GM21723 (cell line): ENCODE results near the gene ACTL7A.
"Not testable (repeated sequence)": the region's sequence is repeated elsewhere in the genome, so short reads cannot be mapped to it uniquely, and the experiment has no call there.

Experiments used
- ATAC-seq: cut with Tn5 transposase; IDR thresholded peaks from one replicate; pipeline ENCODE4 v1.9.1; 2021; ENCODE audit warnings: mild to moderate bottlenecking, moderate library complexity; ENCODE audit not compliant: unreplicated experiment

Gene ACTL7A

DNA sequence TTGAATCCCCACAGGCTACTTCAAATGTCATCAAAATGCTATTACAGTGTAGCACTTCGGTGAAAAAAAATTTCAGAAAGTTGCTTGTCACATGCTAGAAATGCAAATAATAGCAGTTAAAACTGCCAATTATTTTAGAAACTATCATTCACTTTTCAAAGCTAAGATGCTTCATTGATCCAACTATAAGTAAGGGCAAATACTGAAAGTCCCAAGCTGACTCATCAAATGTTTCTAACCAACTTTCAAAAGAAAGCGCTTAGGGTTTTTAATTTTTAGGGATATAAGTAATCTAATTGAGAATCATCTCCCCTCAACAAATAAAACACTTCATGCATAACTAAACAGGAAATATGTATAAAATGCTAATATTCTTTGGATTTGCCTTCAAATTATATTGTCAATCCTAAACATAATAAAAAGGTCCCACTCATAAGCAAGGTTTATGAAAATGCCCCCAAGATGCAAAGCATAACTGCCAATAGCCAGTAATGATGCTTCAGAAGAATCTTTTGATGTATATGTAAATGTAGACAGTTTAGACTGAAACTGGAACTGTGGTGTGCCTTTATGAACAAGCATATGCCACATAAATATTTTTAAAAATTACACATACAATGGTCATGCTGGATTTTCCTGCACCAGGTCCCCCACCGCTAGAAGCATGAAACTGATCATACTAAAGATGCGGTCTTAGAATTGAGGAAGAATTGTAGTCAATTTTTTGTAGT lies 12.2 kb downstream of the ACTL7A start:
- ATAC-seq: no peak

DNA sequence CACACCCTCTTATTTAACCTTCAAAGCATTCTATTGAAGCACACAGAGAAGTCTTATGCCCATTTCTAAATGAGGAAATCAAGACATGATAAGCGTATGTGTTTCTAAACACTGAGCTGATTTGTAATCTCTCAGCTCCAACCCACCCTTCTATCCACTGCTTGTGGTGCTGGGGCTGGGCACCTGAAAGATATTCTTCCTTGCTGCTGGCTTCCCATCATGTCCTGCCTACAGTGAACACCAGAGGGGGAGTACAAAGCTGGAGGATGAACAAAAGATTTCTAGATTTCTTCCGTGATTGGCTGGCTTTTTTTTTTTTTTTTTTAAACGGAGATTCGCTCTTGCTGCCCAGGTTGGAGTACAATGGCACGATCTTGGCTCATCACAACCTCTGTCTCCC lies 14.4 kb downstream of the ACTL7A start:
- no peak for ATAC-seq

DNA sequence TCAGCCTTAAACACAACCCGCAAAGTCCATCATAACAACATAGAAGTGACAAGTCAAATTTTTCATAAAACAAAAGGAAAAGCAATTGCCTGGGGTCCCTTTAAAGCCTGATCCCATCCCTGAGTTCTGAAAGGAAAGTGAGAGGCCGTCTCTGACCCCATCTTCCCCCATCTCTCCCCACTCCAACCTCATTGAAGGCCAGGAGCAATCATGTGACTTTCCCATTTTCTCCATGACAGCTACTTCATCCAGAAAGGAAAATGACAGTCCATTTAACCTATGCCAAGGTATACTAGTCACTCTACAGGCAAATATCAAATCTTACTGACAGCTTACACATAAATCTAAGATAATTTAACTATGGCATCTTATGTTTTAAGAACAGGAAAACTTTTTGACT lies 15.5 kb downstream of the ACTL7A start:
- ATAC-seq: no peak

DNA sequence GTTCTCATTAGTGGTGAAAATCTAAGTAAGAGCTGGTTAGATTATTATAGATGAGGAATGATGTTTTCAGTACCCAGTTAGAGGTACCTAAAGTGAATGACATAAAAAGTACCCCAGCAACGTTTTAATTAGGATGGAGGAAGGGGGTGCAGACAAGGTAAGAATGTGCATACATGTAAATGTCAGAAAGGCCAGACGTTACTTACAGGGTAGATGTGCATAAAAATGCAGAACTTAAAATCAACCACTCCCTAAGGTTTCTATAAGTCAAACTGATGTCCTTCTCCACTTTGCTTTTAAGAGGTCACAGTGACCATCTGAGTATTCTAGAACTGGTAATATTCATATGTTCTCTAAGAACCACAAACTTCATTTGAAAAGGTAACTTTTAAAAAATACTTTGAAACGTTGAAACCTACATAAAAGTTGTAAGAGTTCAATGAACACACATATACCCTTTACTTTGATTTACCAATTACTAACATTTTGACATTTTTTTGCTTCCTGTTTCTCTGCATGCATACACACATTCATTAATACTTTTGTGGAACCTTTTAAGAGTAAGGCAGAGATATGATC lies 18.8 kb downstream of the ACTL7A start:
- no peak for ATAC-seq

DNA sequence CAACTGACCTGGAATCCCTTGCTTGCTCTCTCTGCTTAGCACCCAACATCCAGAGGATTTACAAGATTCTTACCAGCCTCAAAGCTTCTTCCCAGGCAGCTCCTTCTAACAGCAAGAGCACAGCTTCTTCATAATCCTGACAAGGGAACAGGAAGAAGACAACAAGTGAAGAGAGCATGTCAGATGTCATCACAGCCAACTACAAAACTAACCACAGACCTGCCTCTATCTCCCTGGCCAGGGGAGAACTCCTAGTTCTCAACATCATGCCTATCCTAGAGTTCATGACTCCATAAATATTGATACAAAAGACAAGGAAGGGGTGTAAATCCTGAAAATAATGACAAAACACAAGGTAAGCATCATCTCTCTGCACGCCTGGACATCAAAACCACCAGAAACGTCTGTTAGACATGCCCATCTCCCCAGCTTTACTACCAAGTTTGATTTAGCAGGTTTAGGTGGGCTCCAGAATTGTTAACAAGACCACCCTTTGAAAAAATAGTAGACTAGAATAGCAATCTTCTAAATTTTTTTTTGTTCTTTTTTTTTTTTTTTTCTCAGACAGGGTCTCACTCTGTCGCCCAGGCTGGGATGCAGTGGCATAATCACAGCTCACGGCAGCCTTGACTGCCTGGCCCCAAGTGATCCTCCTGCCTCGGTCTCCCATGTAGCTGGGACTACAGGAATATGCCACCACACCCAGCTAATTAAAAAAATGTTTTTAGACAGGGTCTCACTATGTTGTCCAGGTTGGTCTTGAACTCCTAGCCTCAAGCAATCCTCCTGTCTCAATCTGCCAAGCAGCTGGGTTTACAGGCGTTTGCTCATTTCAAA lies 20.2 kb downstream of the ACTL7A start:
- no peak for ATAC-seq

DNA sequence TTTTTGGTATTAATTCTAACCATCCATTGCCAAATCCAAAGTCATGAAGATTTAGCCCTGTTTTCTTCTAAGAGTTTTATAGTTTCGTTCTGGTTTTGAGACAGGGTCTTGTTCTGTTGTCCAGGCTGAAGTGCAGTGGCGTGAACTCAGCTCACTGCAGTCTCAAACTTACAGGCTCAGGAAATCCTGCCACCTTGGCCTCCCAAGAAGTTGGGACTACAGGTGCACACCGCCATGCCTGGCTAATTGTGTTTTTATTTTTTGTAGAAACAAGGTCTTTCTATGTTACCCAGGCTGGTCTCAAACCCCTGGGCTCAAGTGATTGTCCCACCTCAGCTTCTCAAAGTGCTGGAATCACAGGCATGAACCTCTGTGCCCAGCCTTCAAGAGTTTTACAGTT lies 21.0 kb downstream of the ACTL7A start:
- no peak for ATAC-seq

DNA sequence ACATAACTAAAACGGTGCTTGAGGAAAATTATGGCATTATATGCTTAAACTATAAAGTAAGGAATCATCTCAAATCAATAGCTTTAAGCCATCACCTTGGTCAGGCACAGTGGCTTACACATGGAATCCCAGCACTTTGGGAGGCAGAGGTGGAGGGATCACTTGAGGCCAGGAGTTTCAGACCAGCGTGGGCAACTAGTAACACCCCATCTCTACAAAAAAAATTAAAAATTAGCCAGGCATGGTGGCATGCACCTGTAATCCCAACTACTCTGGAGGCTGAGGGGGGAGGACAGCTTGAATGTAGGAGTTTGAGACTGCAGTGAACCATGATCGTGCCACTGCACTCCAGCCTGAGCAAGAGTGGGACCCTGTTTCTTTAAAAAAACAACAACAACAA lies 22.6 kb downstream of the ACTL7A start:
- ATAC-seq: no peak

DNA sequence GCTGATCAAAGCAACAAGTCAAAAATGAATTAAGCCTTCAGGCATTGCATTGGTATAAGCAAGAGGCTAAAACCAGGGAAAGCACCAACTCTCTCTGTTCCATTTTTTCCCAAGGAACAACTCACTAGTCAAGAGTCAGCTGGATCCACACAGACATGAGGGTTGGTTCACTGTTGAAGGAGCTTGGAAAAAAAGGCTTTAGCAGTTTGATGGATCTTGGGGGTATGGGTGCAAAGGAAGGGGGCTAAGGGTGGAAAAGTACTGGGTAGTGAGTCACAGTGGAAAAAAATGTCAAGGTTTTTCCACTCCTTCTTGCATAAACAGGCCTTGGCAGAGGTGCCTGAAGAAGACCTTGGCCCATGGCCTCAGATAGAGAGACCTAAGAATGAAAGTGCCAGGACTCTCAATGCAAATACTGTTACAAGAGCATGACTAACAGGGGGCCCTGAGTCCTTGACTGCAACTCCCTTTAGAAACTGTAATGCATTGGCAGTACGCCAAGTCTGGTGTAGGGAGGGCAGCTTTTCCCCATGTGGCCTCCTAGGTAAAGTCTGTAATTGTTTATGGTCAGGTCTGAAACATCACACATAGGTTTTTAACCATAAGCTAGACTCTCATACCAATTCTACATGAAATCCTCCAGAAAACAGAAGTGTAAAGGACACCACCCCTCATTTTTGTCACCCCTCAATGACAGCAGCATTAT lies 23.7 kb downstream of the ACTL7A start:
- ATAC-seq: peak; percentile 98

DNA sequence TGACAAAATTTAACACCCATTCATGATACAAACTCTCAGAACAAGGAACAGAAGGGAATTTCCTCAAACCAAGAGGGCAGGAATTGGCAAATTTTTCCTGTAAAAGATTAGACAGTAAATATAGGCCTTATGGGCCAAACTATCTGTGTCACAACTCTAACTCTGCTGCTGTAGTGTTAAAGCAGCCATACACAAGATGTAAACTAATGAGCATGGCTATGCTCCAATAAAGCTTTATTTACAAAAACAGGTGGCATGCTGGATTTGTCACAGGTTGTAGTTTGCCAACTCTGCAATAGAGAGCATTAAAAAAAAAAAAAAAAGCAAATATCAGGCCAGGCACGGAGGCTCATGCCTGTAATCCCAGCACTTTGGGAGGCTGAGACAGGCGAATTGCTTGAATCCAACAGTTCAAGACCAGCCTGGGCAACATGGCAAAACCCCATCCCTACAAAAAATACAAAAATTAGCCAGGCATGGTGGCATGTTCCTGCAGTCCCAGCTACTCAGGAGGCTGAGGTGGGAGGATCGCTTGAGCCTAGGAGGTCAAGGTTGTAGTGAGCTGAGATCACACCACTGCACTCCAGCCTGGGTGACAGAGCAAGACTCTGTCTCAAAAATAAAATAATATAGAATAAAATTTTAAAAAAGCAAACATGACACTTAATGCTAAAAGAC lies 24.7 kb downstream of the ACTL7A start:
- ATAC-seq: not testable (repeated sequence)

DNA sequence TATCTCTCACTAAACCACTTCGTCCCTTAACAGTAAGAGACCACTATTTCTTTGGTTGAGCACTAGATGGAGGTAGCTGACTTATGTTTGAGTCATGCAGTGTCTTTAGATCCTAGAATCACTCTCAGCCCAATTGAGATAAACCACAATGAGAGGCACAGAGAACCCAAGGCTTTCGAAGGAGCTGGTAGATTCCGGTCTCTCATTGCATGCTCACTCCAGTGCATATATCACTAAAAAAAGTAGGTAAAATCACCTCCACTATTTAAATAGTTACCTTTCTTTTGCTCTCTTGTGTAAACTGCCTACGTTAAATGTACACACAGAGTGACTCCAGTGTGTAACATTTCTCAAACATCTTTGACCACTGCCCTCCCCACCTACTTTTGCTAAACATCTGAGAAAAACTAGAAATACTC lies 27.6 kb downstream of the ACTL7A start:
- no peak for ATAC-seq

DNA sequence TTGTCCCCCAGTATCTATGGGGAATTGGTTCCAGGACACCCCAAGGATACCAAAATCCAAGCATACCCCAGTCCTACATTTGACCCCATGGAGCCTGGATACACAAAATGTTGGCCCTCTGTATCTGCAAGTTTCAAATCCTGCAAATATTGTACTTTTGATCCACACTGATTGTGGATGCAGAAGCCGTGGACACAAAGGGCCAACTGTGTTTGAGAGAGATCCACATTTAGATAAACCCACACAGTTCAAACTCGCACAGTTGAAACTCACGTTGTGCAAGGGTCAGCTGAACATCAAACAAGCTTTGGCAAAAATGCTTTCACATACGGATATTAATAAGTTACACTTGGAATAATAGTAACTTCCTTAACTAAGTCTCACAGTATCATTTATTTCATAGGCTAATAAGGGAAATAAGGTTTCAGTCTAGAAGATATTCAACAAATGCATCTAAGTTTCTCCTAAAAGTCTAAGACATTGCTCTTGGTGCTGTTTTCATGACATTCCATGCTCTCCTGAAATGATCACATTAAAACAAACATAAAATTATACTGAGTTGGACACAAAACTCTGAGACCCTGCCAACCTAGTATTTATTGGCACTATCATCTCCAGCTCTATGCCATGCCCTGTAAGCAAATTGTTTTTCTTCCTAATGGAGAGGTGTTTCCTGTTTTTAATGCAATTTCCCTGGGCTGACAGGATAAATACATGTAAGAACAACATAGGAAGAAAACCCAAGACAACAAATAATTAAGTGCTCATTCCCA lies 32.3 kb downstream of the ACTL7A start:
- no peak for ATAC-seq

DNA sequence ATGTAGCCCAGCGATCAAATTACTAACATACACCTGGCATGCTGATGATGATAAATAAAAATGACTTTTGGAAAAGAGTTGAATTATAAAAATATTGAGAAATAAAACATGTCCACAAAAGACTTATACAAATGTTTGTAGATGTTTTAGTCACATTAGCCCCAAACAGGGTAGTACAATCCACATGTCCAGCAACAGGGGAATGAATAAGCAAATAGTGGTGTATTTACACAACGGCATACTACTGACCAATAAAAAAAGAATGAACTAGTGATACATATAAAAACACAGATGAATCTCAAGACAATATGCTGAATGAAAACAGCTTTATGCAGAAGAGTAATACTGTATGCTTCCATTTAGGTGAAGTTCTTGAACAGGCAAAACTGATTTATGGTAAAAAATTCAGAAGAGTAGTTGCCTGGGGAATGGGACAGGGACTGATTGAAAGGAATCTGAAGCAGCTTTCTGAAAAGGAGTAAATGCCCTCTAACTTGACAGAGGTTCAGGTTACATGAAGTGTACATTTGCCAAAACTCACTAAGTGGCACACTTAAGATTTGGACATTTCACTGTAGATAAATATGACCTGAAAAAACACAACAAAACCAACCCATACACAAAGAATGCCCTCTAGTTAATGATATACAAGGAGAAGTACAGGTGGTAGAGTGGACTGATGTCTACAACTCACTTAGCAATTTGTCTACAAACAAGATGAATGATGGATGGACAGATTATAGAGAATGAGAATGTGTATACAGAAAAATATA lies 35.4 kb downstream of the ACTL7A start:
- no peak for ATAC-seq

DNA sequence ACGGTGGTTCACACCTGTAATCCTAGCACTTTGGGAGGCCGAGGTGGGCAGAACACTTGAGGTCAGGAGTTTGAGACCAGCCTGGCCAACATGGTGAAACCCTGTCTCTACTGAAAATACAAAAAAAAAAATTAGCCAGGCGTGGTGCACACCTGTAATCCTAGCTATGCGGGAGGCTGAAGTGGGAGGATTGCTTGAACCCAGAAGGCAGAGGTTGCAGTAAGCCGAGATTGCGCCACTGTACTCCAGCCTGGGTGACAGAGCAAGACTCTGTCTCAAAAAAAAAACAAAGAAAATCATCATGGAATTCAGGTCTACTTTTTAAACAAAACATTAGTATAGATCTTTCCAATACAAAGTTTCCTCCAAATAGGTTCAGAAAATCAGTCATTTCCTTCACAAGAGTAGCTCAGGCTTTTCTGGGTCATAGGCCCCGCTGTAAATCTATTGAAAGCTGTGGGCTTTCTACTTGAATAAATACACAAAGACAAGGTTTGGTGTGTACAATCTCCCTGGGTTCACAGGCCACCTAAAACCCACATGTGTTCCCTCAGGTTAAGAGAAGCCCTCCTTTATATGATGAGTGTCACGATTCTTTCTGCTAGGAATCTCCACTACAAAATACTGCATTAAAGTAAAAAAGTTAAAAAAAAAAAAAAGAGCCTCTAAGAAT lies 37.1 kb downstream of the ACTL7A start:
- ATAC-seq: not testable (repeated sequence)

DNA sequence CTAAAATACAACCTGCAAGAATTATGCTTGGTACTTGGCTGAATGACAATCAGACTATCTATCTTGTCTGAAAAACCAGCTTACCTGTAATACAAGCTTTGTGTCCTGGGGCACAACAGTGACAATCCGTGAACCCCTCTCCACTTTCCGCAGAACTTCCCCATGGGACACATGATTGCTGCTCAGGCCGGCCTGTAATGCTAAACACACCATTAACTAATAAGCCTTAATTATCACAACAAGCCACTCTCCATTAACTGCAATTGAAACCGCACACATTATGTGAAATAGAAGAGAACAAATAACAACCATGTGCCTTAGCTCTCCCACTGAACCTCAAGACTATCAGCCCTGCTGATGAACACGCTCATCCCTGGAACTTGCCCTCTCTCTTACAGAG lies 38.1 kb downstream of the ACTL7A start:
- ATAC-seq: no peak

DNA sequence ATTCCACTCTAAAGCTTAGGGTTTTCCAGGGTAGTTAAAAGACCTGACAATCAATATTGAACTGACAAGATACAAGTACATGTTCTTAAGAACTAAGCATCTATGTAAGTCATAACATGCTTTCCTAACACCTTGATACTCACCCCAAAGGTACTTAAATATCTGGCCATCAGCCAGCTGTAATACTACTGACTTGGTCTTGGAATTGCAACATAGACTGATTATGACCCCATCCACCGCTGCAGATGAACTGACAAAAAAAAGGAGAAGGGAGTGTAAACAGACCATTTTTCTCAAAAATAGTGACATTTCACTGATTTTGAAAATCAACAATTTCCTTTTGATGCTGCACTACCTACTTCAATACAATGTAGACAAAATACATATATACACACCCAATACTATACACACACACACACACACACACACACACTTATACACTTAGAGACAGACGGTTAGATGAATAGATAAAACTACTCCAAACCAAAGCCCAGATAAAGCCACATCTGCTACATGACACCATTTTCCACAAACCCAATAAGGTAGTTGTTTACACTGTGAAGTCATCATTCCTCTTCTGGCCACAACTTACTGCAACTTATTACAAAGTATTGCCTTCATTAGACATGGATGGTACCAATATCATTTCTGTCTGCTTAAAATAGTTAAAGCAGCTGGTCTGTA lies 41.5 kb downstream of the ACTL7A start:
- ATAC-seq: no peak

DNA sequence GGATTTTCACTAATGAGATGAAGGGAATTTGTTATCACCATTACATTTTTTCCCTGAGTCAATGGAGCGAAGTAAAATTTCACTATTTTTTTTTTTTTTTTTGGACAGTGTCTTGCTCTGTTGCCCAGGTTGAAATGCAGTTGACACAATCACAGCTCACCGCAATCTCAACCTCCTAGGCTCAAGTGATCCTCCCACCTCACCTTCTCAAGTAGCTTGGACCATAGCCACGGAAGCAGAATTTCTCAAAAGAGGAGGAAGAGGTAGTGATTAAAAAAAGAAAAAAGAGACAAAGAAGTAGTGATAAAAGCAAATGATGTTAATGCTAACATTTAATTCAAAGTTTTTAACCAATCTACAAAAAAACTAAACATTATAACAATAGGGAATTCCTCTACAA lies 42.1 kb downstream of the ACTL7A start:
- no peak for ATAC-seq

DNA sequence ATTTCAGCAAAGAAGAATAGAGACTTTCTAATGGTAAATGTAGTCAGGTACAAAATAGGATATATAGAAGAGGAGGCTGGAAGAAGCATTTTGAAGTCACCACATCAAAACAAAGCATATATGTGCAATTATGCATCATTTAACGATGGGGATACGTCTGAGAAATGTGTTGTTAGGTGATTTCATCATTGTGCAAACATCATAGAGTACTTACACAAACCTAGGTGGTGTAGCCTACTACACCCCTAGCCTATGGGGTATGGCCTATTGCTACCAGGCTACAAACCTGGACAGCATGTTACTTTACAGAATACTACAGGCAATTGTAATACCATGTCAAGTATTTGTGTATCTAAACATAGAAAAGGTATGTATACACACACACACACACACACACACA lies 43.4 kb downstream of the ACTL7A start:
- no peak for ATAC-seq

DNA sequence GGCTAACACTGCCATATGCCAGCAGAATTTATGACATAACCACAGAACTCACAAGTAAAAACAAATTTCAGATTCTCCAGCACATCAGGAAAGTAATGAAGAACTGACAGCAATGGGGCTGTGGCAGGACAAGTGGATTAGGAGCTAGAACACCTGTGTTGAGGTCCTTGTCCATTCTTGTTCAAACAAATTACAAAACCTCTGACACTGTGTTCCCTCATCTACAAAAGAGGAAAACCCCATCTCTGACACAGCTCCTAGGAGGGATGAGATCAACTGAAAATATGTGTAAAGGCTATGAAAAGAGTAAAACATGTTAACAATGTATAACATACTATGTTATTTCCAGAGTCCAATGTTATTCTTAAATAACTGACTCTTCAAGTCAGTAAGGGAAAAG lies 48.3 kb downstream of the ACTL7A start:
- no peak for ATAC-seq
